H1 (cell line): Measurements from ENCODE around the gene CLP1. TPM values are rescaled to one million over a fixed set of nuclear protein-coding genes. Genes with fewer than 3 reads are reported as not detected.

Experiments
- CTCF ChIA-PET: fragments of 300-600 bp; sonication (Branson Sonifier 250); formaldehyde crosslinking; loops from one replicate; lab custom pipeline; 2021; ENCODE audit not compliant: partially characterized antibody; lab: Charles Lee
- POLR2A ChIA-PET: fragments of 300-600 bp; sonication (Branson Sonifier 250); formaldehyde crosslinking; loops from one replicate; lab custom pipeline; 2021; ENCODE audit warnings: inconsistent platforms; ENCODE audit not compliant: partially characterized antibody; lab: Charles Lee
- DNase-seq, 2 experiments: peaks; one replicate each; pipeline versions ENCODE4 v3.0.0 to v3.0.0-alpha.2; 2010 to 2022; ENCODE audit warnings: low spot score in 2 of 2, low read depth in 1 of 2, mixed read lengths in 1 of 2
- FAIRE-seq: peaks from 2 replicates; lab custom pipeline; 2011; peaks lifted over from hg19 to GRCh38; lab: Jason Lieb, UNC
- H2AFZ ChIP-seq: 2 replicates; pipeline ENCODE4 v1.8.1; 2012; ENCODE audit warnings: low read length, inconsistent platforms
- H2AK5ac ChIP-seq: 2 replicates; pipeline ENCODE4 v1.6.1; 2013; ENCODE audit warnings: low read depth, low read length
- H2BK120ac ChIP-seq: replicated peaks from 2 replicates; pipeline ENCODE3; 2013; ENCODE audit warnings: low read depth, low read length, inconsistent platforms
- H2BK12ac ChIP-seq: 2 replicates; pipeline ENCODE4 v1.6.1; 2013; ENCODE audit warnings: low read depth, low read length
- H2BK15ac ChIP-seq: 2 replicates; pipeline ENCODE4 v1.6.1; 2013; ENCODE audit warnings: low read length
- H2BK20ac ChIP-seq: 2 replicates; pipeline ENCODE4 v1.6.1; 2013; ENCODE audit warnings: low read length
- H2BK5ac ChIP-seq: 2 replicates; pipeline ENCODE4 v1.6.1; 2013; ENCODE audit warnings: low read depth, low read length
- H3K14ac ChIP-seq: 2 replicates; pipeline ENCODE4 v1.6.1; 2013; ENCODE audit warnings: inconsistent platforms; ENCODE audit not compliant: insufficient read length
- H3K18ac ChIP-seq: 2 replicates; pipeline ENCODE4 v1.6.1; 2013; ENCODE audit warnings: low read length; ENCODE audit errors: extremely low read depth
- H3K23ac ChIP-seq: 2 replicates; pipeline ENCODE4 v1.6.1; 2013; ENCODE audit warnings: inconsistent platforms; ENCODE audit not compliant: insufficient read length
- H3K23me2 ChIP-seq: 2 replicates; pipeline ENCODE4 v1.6.1; 2013; ENCODE audit warnings: low read depth, low read length
- H3K27ac ChIP-seq: 2 replicates; pipeline ENCODE4 v1.6.1; 2011; ENCODE audit warnings: low read depth, low read length, inconsistent platforms
- H3K27me3 ChIP-seq, 4 experiments: replicated peaks in 1 of 4; 1 replicate in 1 of 4; 2 replicates in 3 of 4; pipeline versions ENCODE4 v1.6.1 to v1.8.1; 2011 to 2013; ENCODE audit warnings: low read length in 3 of 4, mild to moderate bottlenecking in 3 of 4, inconsistent platforms in 2 of 4, mixed read lengths in 2 of 4, moderate library complexity in 1 of 4; ENCODE audit not compliant: control insufficient read depth in 3 of 4, insufficient read depth in 3 of 4; ENCODE audit errors: extremely low read depth in 1 of 4
- H3K36me3 ChIP-seq, 4 experiments: 2 replicates each; pipeline versions ENCODE4 v1.6.1 to v1.8.1; 2011 to 2013; ENCODE audit warnings: mild to moderate bottlenecking in 4 of 4, low read length in 3 of 4, moderate library complexity in 2 of 4, control low read depth in 1 of 4, inconsistent platforms in 1 of 4; ENCODE audit not compliant: insufficient read depth in 4 of 4, control insufficient read depth in 2 of 4
- H3K4ac ChIP-seq: replicated peaks from 2 replicates; pipeline ENCODE3; 2013; ENCODE audit warnings: low read length, low read depth, mixed read lengths, inconsistent platforms; ENCODE audit not compliant: insufficient read length
- H3K4me1 ChIP-seq, 4 experiments: replicated peaks in 1 of 4; 1 replicate in 1 of 4; 2 replicates in 3 of 4; pipeline versions ENCODE4 v1.6.1 to v1.8.1; 2011 to 2013; ENCODE audit warnings: low read length in 3 of 4, inconsistent platforms in 2 of 4, mixed read lengths in 1 of 4; ENCODE audit not compliant: insufficient read depth in 4 of 4, control insufficient read depth in 3 of 4
- H3K4me2 ChIP-seq, 2 experiments: 2 replicates each; pipeline versions ENCODE4 v1.6.1 to v1.8.1; 2011 to 2013; ENCODE audit warnings: low read depth in 2 of 2, low read length in 2 of 2, control low read depth in 1 of 2, inconsistent platforms in 1 of 2, mild to moderate bottlenecking in 1 of 2; ENCODE audit not compliant: insufficient read depth in 1 of 2
- H3K4me3 ChIP-seq, 4 experiments: fragments of 200-600, 300-600 bp in 1 of 4; sonication (generic), shearing (Covaris generic), sonication (Bioruptor Twin) in 1 of 4; 2 replicates each; pipeline versions ENCODE4 v1.5.1 to v1.8.1; 2011 to 2016; ENCODE audit warnings: low read length in 4 of 4, low read depth in 3 of 4, control low read depth in 2 of 4, inconsistent platforms in 2 of 4, mild to moderate bottlenecking in 2 of 4, mixed read lengths in 1 of 4, moderate library complexity in 1 of 4; ENCODE audit not compliant: insufficient read depth in 2 of 4; ENCODE audit errors: extremely low read depth in 1 of 4
- H3K56ac ChIP-seq: replicated peaks from 2 replicates; pipeline ENCODE3; 2013; ENCODE audit warnings: low read depth, mild to moderate bottlenecking, mixed read lengths, low read length, inconsistent platforms; ENCODE audit not compliant: insufficient read length
- H3K79me1 ChIP-seq: 2 replicates; pipeline ENCODE4 v1.6.1; 2013; ENCODE audit warnings: low read depth, low read length, control low read depth
- H3K79me2 ChIP-seq, 2 experiments: 2 replicates each; pipeline versions ENCODE4 v1.6.1 to v1.8.1; 2012 to 2013; ENCODE audit warnings: low read length in 2 of 2, mild to moderate bottlenecking in 2 of 2, inconsistent platforms in 1 of 2; ENCODE audit not compliant: insufficient read depth in 2 of 2, control insufficient read depth in 1 of 2
- H3K9ac ChIP-seq, 4 experiments: replicated peaks in 1 of 4; 1 replicate in 1 of 4; 2 replicates in 3 of 4; pipeline versions ENCODE4 v1.6.1 to v1.8.1; 2011 to 2013; ENCODE audit warnings: low read depth in 3 of 4, low read length in 3 of 4, control low read depth in 2 of 4, mild to moderate bottlenecking in 2 of 4, moderate library complexity in 2 of 4, inconsistent platforms in 1 of 4; ENCODE audit errors: extremely low read depth in 1 of 4
- H3K9me3 ChIP-seq, 2 experiments: 2 replicates each; pipeline versions ENCODE4 v1.6.1 to v1.8.1; 2012 to 2013; ENCODE audit warnings: mild to moderate bottlenecking in 2 of 2, moderate library complexity in 2 of 2, control low read depth in 1 of 2, inconsistent platforms in 1 of 2, low read depth in 1 of 2, low read length in 1 of 2, mixed read lengths in 1 of 2; ENCODE audit not compliant: insufficient read depth in 2 of 2
- H4K20me1 ChIP-seq, 2 experiments: replicated peaks in 1 of 2; 2 replicates each; pipeline versions ENCODE3 to v1.8.1; 2011 to 2013; ENCODE audit warnings: inconsistent platforms in 2 of 2, low read length in 2 of 2, mild to moderate bottlenecking in 1 of 2; ENCODE audit not compliant: insufficient read depth in 2 of 2, control insufficient read depth in 1 of 2
- H4K5ac ChIP-seq: 2 replicates; pipeline ENCODE4 v1.6.1; 2013; ENCODE audit warnings: low read length, low read depth, mixed read lengths, inconsistent platforms; ENCODE audit not compliant: insufficient read length
- H4K8ac ChIP-seq: 2 replicates; pipeline ENCODE4 v1.8.0; 2013; ENCODE audit warnings: mild to moderate bottlenecking, moderate library complexity, low read length, inconsistent platforms; ENCODE audit not compliant: insufficient read depth; ENCODE audit errors: extremely low read depth
- H4K91ac ChIP-seq: replicated peaks from 2 replicates; pipeline ENCODE3; 2013; ENCODE audit warnings: low read length, mixed read lengths, inconsistent platforms; ENCODE audit not compliant: insufficient read length
- CBX5 ChIP-seq: fragments of 300-800, 300-1000 bp; sonication (generic); IDR thresholded peaks from 2 replicates; pipeline ENCODE4 v1.7.1; 2016; ENCODE audit warnings: antibody characterized with exemption, low read length, low read depth
- CHD1 ChIP-seq: IDR thresholded peaks from 2 replicates; pipeline ENCODE4 v1.6.1; 2012; ENCODE audit warnings: low read depth, low read length, improper control_type of control experiment
- CTBP2 ChIP-seq: IDR thresholded peaks from 2 replicates; pipeline ENCODE4 v1.7.0; 2011; ENCODE audit warnings: borderline replicate concordance, mild to moderate bottlenecking, moderate library complexity, mixed read lengths, low read length; ENCODE audit not compliant: insufficient read depth, insufficient read length
- EP300 ChIP-seq, 2 experiments: IDR thresholded peaks; 1 replicate in 1 of 2; 2 replicates in 1 of 2; pipeline ENCODE4 v1.6.1; 2011 to 2012; ENCODE audit warnings: low read depth in 2 of 2, low read length in 2 of 2, mild to moderate bottlenecking in 2 of 2, borderline replicate concordance in 1 of 2, inconsistent platforms in 1 of 2, moderate library complexity in 1 of 2
- EZH2 ChIP-seq: fragments of 200-600 bp; sonication (generic); IDR thresholded peaks from 2 replicates; pipeline ENCODE4 v1.7.1; 2012; ENCODE audit warnings: low read depth, mild to moderate bottlenecking, moderate library complexity, low read length, inconsistent platforms; ENCODE audit not compliant: severe bottlenecking
- FOSL1 ChIP-seq: IDR thresholded peaks from 2 replicates; pipeline ENCODE4 v1.6.1; 2011; ENCODE audit warnings: mild to moderate bottlenecking, low read depth, low read length, moderate library complexity; ENCODE audit not compliant: insufficient read depth
- GABPA ChIP-seq: IDR thresholded peaks from 2 replicates; pipeline ENCODE4 v1.6.1; 2011; ENCODE audit warnings: mild to moderate bottlenecking, low read length, moderate library complexity, borderline replicate concordance; ENCODE audit not compliant: insufficient read depth
- HDAC6 ChIP-seq: IDR thresholded peaks from one replicate; pipeline ENCODE4 v1.7.1; 2012; ENCODE audit warnings: low read depth, mild to moderate bottlenecking, inconsistent platforms, low read length, moderate library complexity
- MAX ChIP-seq: IDR thresholded peaks from 2 replicates; pipeline ENCODE4 v1.6.1; 2012; ENCODE audit warnings: inconsistent platforms
- SIX5 ChIP-seq: IDR thresholded peaks from 2 replicates; pipeline ENCODE4 v1.6.1; 2011; ENCODE audit warnings: mild to moderate bottlenecking, low read depth, low read length
- TAF1 ChIP-seq: IDR thresholded peaks from 2 replicates; pipeline ENCODE4 v1.6.1; 2011; ENCODE audit warnings: mild to moderate bottlenecking, low read depth, low read length
- TAF7 ChIP-seq: optimal IDR thresholded peaks from 2 replicates; pipeline ENCODE3; 2011; ENCODE audit warnings: low read depth, mild to moderate bottlenecking, inconsistent platforms, low read length, moderate library complexity, borderline replicate concordance
- YY1 ChIP-seq: IDR thresholded peaks from 2 replicates; pipeline ENCODE4 v1.6.1; 2011; ENCODE audit warnings: low read depth, mild to moderate bottlenecking, low read length
- WGBS, 2 experiments: shearing (Covaris generic) in 1 of 2; methylation state at CpG; one replicate each; pipeline versions ENCODE4 v1.1.6 to v1.1.7; 2013 to 2015; ENCODE audit warnings: low lambda C conversion rate in 2 of 2, mixed read lengths in 2 of 2, inconsistent platforms in 1 of 2, low coverage in 1 of 2, missing lambda C conversion rate in 1 of 2; ENCODE audit not compliant: insufficient replicate concordance in 2 of 2, insufficient coverage in 1 of 2, insufficient read length in 1 of 2; ENCODE audit errors: extremely low coverage in 1 of 2, missing lambda C conversion rate in 1 of 2; 5-methylcytosine and 5-hydroxymethylcytosine counted together
- polyA plus RNA-seq, 7 experiments: library from polyadenylated mRNA; depleted of rRNA in 3 of 7; stranded (reverse) in 5 of 7; unstranded in 2 of 7; fragments of >200 nt in 5 of 7; fragments of 200-250 nt in 2 of 7; gene quantifications; 1 replicate in 5 of 7; 2 replicates in 1 of 7; 4 replicates in 1 of 7; pipeline versions ENCODE4 v1.2.1 to v1.2.3, GENCODE V29; 2011 to 2013; ENCODE audit warnings: missing spikeins in 2 of 7, mixed read lengths in 2 of 7
- total RNA-seq: library from RNA; stranded (reverse); fragmentation: NEBNext Ultra II Directional; extraction: Animal tissue kit (Norgen Biotek cat#: 25700); gene quantifications from 2 replicates; pipeline ENCODE4 v1.2.1, GENCODE V29; 2021

CLP1 gene
- total and polyA plus RNA-seq, 2 of the 8 experiments (the other 6 are each of a cell fraction or from before 2014, with no cell fraction given): 29.4 to 29.9 TPM

- ChIA-PET CTCF (interaction anchor here (0.7 to 1.7 kb wide), 7 partner anchors 8 to 244 kb away, joined by 3 to 6 read pairs (median 3); no protein-coding TSS in a partner anchor), POLR2A (interaction anchor here (1.0 to 3.6 kb wide), 5 partner anchors 8 to 43 kb away, joined by 3 to 13 read pairs (median 11); partner anchors contain the start of genes MED19 and SELENOH)
- Histone ChIP-seq H2BK15ac (no peak overlapping the region), H3K4me3 (no peak overlapping the region), H3K79me2 (no peaks in the 10 kb centered on the region), H3K23me2 (no peaks in the 10 kb centered on the region; the same call in 1 of the 2 replicates), H3K4ac (no peak overlapping the region), H3K9ac (no peak overlapping the region), H3K56ac (no peak overlapping the region), H3K14ac (no peak overlapping the region), H3K23ac (no peak overlapping the region), H3K4me2 (no peak overlapping the region), H2BK12ac (no peak overlapping the region), H2BK5ac (no peak overlapping the region), H4K20me1 (no peaks in the 10 kb centered on the region), H3K27ac (no peak overlapping the region), H3K36me3 (peaks cover 21 to 71% (median 54%) of the 10 kb centered on the region in 4 experiments), H2AFZ (no peak overlapping the region), H3K27me3 (no peaks in the 10 kb centered on the region), H3K4me1 (no peaks in the 10 kb centered on the region), H2AK5ac (no peak overlapping the region), H4K8ac (peak overlapping the region; percentile 48; the same call in 1 of the 2 replicates), H3K9me3 (no peaks in the 10 kb centered on the region), H3K79me1 (no peaks in the 10 kb centered on the region), H4K91ac (no peak overlapping the region), H3K18ac (no peak overlapping the region), H2BK20ac (no peak overlapping the region), H2BK120ac (no peak overlapping the region), H4K5ac (no peak overlapping the region)
- WGBS, 2 experiments: 86% methylated on average over 17 of the region's 18 CpGs; no CpG with 5 or more reads in 1 of the 2 experiments
- FAIRE-seq (no peak), DNase-seq (no peak)
- TF ChIP-seq GABPA: no peak
- TF ChIP-seq CBX5: no peak
- no peak for TF ChIP-seq YY1
- no peak for TF ChIP-seq HDAC6
- no peak for TF ChIP-seq MAX
- TF ChIP-seq EP300 (IDR thresholded peaks at IDR 0.05; ENCODE audit: borderline replicate concordance in 1 of 2, low read depth in 2 of 2, low read length in 2 of 2): no peak
- TF ChIP-seq TAF7: no peak
- TF ChIP-seq SIX5: no peak
- no peak for TF ChIP-seq EZH2
- TF ChIP-seq FOSL1: no peak
- no peak for TF ChIP-seq CTBP2
- no peak for TF ChIP-seq TAF1
- TF ChIP-seq CHD1: no peak
Observed at GRCh38 chr11:57698843-57699365, 41.3 kb downstream of the CLP1 start.
